ENCODE data around the gene HMGCS2.

The HMGCS2 gene

GRCh38 chr1:119752592-119752991, 16.1 kb downstream of the HMGCS2 start:
- Histone ChIP-seq H3K9ac (ENCODE audit: low read length) (no peak overlapping the region), H3K27ac (ENCODE audit: low read depth, low read length, poor library complexity, severe bottlenecking) (no peak overlapping the region), H2AFZ (ENCODE audit: low read length) (no peak overlapping the region), H3K79me2 (ENCODE audit: insufficient read depth, low read length) (no peaks in the 10 kb centered on the region), H3K27me3 (ENCODE audit: insufficient read depth, low read length) (no peaks in the 10 kb centered on the region), H3K9me2 (ENCODE audit: low read depth, low read length) (no peaks in the 10 kb centered on the region), H3K4me1 (ENCODE audit: insufficient read depth, low read length, severe bottlenecking) (no peaks in the 10 kb centered on the region), H3K9me3 (ENCODE audit: low read length) (no peaks in the 10 kb centered on the region), H3K4me3 (ENCODE audit: low read depth, low read length, poor library complexity, severe bottlenecking) (no peak overlapping the region), H3K4me2 (ENCODE audit: low read length) (no peak overlapping the region), H3F3A (ENCODE audit: insufficient read depth, low read length) (no peaks in the 10 kb centered on the region), H4K20me1 (ENCODE audit: insufficient read depth, low read length) (no peaks in the 10 kb centered on the region), H3K36me3 (ENCODE audit: insufficient read depth, low read length) (no peaks in the 10 kb centered on the region)
- TF ChIP-seq CTCF (IDR thresholded peaks at IDR 0.05; ENCODE audit: low read length) (no peak), EZH2 (IDR thresholded peaks at IDR 0.05; ENCODE audit: borderline replicate concordance, low read length) (no peak)

DNA sequence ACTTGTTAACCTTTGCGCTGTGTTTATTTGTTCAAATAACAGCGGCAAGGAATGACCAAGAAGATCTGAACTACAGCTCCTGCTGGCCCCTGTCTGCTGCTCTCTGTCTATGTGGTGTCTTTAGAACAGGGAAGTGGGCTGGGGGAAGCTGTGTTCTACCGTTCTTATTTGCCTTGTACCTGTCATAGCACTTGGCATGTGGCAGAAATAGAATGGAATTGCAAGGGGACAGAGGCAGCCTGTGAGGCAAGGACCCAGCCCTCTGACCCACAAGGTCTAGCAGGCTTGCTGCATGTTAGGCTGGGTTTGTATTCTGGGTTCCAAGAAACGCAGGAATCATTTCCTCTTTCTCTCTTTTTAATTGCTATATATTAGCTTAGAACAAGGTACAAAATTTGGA, 20.7 kb downstream of the HMGCS2 start:
- TF ChIP-seq CTCF (IDR thresholded peaks at IDR 0.05; ENCODE audit: low read length) (no peak), EZH2 (IDR thresholded peaks at IDR 0.05; ENCODE audit: borderline replicate concordance, low read length) (no peak)
- no peak overlapping the region for H3K9ac ChIP-seq (ENCODE audit: low read length)
- H3K4me2 ChIP-seq (ENCODE audit: low read length) = no peak overlapping the region
- H3K27me3 ChIP-seq (ENCODE audit: insufficient read depth, low read length) = no peaks in the 10 kb centered on the region
- H4K20me1 ChIP-seq (ENCODE audit: insufficient read depth, low read length) = no peaks in the 10 kb centered on the region
- no peak overlapping the region for H2AFZ ChIP-seq (ENCODE audit: low read length)
- H3K4me3 ChIP-seq (ENCODE audit: low read depth, low read length, poor library complexity, severe bottlenecking) = no peak overlapping the region
- H3K79me2 ChIP-seq (ENCODE audit: insufficient read depth, low read length) = no peaks in the 10 kb centered on the region
- no peaks in the 10 kb centered on the region for H3K9me3 ChIP-seq (ENCODE audit: low read length)
- H3K9me2 ChIP-seq (ENCODE audit: low read depth, low read length) = no peaks in the 10 kb centered on the region
- no peaks in the 10 kb centered on the region for H3F3A ChIP-seq (ENCODE audit: insufficient read depth, low read length)
- H3K36me3 ChIP-seq (ENCODE audit: insufficient read depth, low read length) = peaks cover 17% of the 10 kb centered on the region; the same call in 1 of the 2 replicates
- H3K27ac ChIP-seq (ENCODE audit: low read depth, low read length, poor library complexity, severe bottlenecking) = no peak overlapping the region
- H3K4me1 ChIP-seq (ENCODE audit: insufficient read depth, low read length, severe bottlenecking) = no peaks in the 10 kb centered on the region

- Histone ChIP-seq H3K4me1 (ENCODE audit: insufficient read depth, low read length, severe bottlenecking) (no peaks in the 10 kb centered on the region), H3K27ac (ENCODE audit: low read depth, low read length, poor library complexity, severe bottlenecking) (no peak overlapping the region), H4K20me1 (ENCODE audit: insufficient read depth, low read length) (no peaks in the 10 kb centered on the region), H3F3A (ENCODE audit: insufficient read depth, low read length) (no peaks in the 10 kb centered on the region), H3K9me3 (ENCODE audit: low read length) (no peaks in the 10 kb centered on the region), H3K79me2 (ENCODE audit: insufficient read depth, low read length) (no peaks in the 10 kb centered on the region), H3K9me2 (ENCODE audit: low read depth, low read length) (no peaks in the 10 kb centered on the region), H3K27me3 (ENCODE audit: insufficient read depth, low read length) (no peaks in the 10 kb centered on the region), H3K9ac (ENCODE audit: low read length) (no peak overlapping the region), H3K4me3 (ENCODE audit: low read depth, low read length, poor library complexity, severe bottlenecking) (no peak overlapping the region), H2AFZ (ENCODE audit: low read length) (no peak overlapping the region), H3K4me2 (ENCODE audit: low read length) (no peak overlapping the region), H3K36me3 (ENCODE audit: insufficient read depth, low read length) (peaks cover 22% of the 10 kb centered on the region; the same call in 1 of the 2 replicates)
- TF ChIP-seq EZH2 (IDR thresholded peaks at IDR 0.05; ENCODE audit: borderline replicate concordance, low read length) (no peak), CTCF (IDR thresholded peaks at IDR 0.05; ENCODE audit: low read length) (no peak)
Measured at GRCh38 chr1:119747451-119747850, 21.3 kb downstream of the HMGCS2 start.

Data from OCI-LY1 (cell line).